Limb (tissue), 2 donors: ENCODE results near the gene EIF1.
"Not testable (repeated sequence)": the region's sequence is repeated elsewhere in the genome, so short reads cannot be mapped to it uniquely, and the experiment has no call there.

ENCODE experiments used
- DNase-seq, 2 donors: peaks; one replicate each; pipeline ENCODE4 v3.0.0-alpha.2; 2016; ENCODE audit errors: extremely low spot score in 2 of 2

EIF1 gene

GRCh38 chr17:41700843-41701242 lies 12.2 kb downstream of the EIF1 start:
- DNase-seq = not testable (repeated sequence)

- no peak for DNase-seq
Measured at GRCh38 chr17:41702712-41703111, 14.0 kb downstream of the EIF1 start.

GRCh38 chr17:41705271-41705991 lies 16.7 kb downstream of the EIF1 start:
- no peak for DNase-seq

- DNase-seq = no peak
Measured at GRCh38 chr17:41707803-41708669, 19.4 kb downstream of the EIF1 start.

GRCh38 chr17:41710472-41711090 lies 21.9 kb downstream of the EIF1 start:
- peak in 1 of 2 donors; percentile 56 for DNase-seq

- DNase-seq = no peak
Measured at GRCh38 chr17:41711669-41712400, 23.1 kb downstream of the EIF1 start, which contains the start of gene GAST. Gene GAST, plus strand, starts transcription at chr17:41712331. Its CDS starts 3,106 bp downstream, at chr17:41715437.

- no peak for DNase-seq
Measured at GRCh38 chr17:41717408-41718286, 29.0 kb downstream of the EIF1 start.

GRCh38 chr17:41718287-41718645 lies 29.6 kb downstream of the EIF1 start:
- DNase-seq = no peak

GRCh38 chr17:41722231-41722630 lies 33.5 kb downstream of the EIF1 start:
- DNase-seq = no peak

GRCh38 chr17:41723801-41724475 lies 35.3 kb downstream of the EIF1 start:
- DNase-seq = no peak

GRCh38 chr17:41724476-41725050 lies 35.9 kb downstream of the EIF1 start:
- no peak for DNase-seq

GRCh38 chr17:41725134-41725533 lies 36.4 kb downstream of the EIF1 start:
- DNase-seq = no peak

GRCh38 chr17:41728056-41728455 lies 39.4 kb downstream of the EIF1 start:
- no peak for DNase-seq

- no peak for DNase-seq
Measured at GRCh38 chr17:41730479-41730878, 41.8 kb downstream of the EIF1 start.

GRCh38 chr17:41731836-41732235 lies 43.2 kb downstream of the EIF1 start:
- no peak for DNase-seq

GRCh38 chr17:41733348-41734138 lies 44.9 kb downstream of the EIF1 start:
- DNase-seq = no peak

GRCh38 chr17:41734139-41734948 lies 45.7 kb downstream of the EIF1 start, which contains the start of gene HAP1:
Gene HAP1, minus strand, starts transcription at chr17:41734643. Its CDS starts 9 bp downstream, at chr17:41734634.
- peak in 1 of 2 donors; percentile 71 for DNase-seq

- DNase-seq = no peak
Measured at GRCh38 chr17:41734949-41735313, 46.2 kb downstream of the EIF1 start.
